GM21576 (cell line): Measurements from ENCODE around the gene FSIP1.

ENCODE experiments used
- ATAC-seq: cut with Tn5 transposase; IDR thresholded peaks from one replicate; pipeline ENCODE4 v1.9.1; 2021; ENCODE audit warnings: mild to moderate bottlenecking, moderate library complexity; ENCODE audit not compliant: unreplicated experiment

The FSIP1 gene

DNA sequence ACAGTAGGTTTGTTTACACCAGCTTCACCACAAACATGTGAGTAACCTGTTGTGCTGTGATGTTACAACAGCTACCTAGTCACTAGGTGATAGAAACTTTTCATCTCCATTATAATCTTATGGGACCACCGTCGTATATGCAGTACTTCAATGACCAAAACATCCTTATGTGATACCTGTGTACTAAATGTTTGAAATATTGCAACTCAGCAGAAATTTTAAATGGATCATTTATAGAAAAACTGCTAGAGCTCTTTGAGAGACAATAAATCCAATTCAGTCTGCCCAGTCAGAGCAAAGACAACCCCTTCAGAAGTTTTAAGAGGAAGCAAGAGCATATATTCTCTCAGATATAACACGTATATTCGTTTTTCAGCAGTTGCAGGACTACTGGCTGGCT is 128.3 kb downstream of the FSIP1 start:
- no peak for ATAC-seq

GRCh38 chr15:39651881-39652280 is 130.8 kb downstream of the FSIP1 start:
- no peak for ATAC-seq

DNA sequence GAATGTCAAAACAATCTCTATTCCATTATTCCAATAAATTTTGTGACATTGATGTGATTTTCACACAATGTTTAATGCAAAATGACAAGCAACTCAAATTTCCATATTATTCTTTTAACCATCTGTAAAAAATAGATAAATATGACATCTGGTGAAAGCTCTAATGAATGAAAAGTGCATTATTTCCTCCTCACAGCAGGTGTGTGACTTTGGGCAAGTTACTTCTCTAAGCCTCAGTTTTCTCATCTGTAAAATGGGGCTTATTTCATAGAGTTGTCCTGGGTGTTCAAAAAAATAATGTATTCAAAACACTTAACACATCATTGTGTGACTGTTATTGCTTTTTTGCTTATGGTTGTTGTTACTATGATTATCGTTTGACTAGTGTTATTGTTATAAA is 131.3 kb downstream of the FSIP1 start:
- ATAC-seq: no peak

DNA sequence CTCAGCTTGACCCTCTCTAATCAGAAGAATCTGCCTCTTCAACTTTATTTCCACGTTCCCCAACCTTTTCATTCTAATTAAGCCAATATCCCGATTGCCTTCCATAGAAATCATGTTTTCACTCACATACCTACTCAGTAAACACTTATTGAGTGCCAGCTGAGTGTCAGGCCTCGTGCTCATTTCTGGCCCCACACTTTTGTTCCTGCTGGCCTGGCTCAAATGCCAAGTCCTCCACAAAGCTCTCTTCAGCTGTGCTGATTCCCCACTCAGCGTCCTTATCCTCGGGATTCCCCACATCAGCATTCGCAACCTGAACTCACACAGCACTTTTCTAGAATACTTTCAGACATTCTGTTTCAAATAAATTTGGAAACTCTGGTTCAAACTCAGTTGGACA is 132.9 kb downstream of the FSIP1 start:
- ATAC-seq: no peak

DNA sequence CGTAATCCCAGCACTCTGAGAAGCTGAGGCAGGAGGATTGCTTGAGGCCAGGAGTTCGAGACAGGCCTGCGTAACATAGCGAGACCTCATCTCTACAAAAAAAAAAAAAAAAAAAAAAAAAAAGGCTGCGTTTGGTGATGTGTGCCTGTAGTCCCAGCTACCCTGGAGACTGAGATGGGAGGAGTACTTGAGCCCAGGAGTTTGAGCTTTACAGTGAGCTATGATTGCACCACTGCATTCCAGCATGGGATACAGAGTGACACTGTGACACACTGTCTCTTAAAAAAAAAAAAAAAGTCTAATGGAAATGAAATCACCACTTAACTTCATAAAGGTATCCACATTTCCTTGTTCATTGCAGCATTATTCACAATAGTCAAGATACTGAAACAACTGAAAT is 136.2 kb downstream of the FSIP1 start:
- no peak for ATAC-seq

GRCh38 chr15:39645976-39646257 is 136.7 kb downstream of the FSIP1 start:
- ATAC-seq: no peak

DNA sequence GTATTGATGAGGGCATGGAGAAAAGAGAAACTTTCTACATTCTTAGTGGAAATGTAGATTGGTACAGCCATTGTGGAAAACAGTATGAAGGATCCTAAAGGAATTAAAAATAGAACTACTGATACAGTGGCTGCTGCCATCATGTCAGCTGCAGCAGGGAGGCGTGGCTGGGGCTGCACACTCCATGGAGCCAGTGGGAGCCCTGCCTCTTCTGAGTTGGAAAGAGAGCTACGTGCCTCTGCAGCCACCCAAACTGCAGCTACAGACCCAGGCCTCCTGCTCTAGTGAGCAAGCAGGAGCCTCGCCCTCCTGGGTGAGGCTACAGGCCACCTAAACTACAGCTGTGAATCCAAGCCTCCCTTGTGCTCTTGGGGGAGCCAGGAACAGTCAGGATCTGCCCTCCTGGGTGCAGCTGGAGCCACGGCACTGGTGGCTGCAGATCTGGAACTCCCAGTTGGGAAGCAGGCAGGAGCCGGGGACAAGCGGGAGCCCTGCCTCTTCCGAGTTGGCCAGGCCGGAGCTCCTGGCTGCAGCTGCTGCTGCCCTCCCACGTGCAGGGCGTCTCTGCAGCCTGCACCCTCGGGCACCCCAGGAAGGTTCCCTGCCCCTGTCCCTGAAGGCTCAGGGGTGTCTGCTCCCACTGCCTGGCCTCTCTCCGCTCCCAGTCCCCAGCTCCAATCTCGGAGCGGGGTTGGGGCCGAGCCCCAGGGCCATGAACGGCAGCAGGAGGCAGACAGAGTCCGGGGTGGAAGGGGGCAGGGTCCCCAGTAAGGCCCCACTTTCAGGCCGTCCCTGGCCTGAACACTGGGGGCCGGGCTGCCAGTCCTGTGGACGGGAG is 137.3 kb downstream of the FSIP1 start:
- no peak for ATAC-seq

GRCh38 chr15:39644136-39644535 is 138.5 kb downstream of the FSIP1 start:
- no peak for ATAC-seq

- ATAC-seq: no peak
Measured at GRCh38 chr15:39643727-39644126, 138.9 kb downstream of the FSIP1 start.

DNA sequence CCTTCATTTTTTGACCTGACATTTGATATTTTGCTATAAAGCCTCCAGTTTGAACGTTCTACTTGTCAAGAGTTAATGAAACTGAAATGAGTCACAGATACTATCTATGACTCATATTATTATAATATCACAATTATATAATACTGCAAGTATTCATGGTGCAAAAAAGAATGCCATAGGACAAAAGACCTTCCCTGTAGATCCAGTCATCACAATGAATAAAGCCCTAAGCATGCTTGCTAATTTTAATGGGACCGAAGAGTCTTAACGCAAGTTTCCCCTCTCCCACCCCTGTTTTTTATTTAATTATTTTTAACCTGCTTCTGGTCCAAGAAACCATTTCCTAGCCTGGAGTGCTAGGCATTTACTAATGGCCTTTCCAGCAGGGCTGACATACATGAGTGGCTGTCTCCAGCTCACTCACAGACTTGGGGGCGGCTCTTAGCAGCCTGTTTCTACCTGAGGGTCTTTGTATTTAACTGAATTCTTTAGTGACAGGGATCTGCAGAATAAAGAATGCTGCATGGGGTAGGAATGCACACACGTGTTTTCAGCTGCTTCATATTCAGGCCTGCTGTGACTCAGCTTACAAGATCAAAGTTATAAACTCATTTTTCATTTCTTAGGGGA is 140.5 kb downstream of the FSIP1 start:
- ATAC-seq: no peak

- ATAC-seq: no peak
Measured at GRCh38 chr15:39641191-39641889, 141.3 kb downstream of the FSIP1 start.

DNA sequence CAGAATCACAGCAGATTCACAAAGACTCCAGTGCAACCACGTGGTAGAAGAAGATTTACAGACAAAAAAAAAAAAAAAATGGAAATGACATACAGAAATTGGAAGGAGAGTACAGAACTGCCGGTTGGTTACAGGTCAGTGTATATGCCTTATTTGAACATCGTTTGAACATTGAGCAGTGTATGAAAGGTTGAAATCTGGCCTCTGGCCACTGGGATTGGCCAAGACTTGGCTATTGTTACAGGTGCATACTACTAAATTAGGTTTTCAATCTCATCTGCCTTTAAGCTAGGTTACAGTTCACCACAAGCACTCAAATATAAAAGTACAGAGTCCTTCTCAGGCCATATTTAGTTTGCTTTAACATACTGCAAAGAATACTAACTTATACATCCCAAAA is 142.0 kb downstream of the FSIP1 start:
- ATAC-seq: no peak

- no peak for ATAC-seq
Measured at GRCh38 chr15:39639037-39639436, 143.6 kb downstream of the FSIP1 start.

DNA sequence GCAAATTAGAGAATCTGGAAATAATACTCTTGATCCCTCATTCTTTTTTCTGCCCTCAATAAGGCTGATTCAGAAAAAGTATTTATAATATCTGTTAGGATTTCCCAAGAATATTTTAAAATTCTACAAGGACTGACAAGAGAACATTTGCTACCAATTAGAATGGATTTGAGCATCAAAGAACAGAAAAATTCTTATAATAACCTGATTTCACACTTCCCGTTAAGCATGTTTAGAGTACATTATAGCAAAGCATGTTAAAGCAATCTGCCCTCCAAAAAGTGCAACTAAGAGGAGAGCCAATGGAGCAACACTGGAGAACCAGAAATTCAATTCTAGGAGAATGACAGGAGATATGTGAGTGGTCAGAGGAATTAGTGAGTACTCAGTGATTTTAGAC is 144.6 kb downstream of the FSIP1 start:
- no peak for ATAC-seq

- no peak for ATAC-seq
Measured at GRCh38 chr15:39631357-39631756, 151.3 kb downstream of the FSIP1 start.

- no peak for ATAC-seq
Measured at GRCh38 chr15:39629906-39630305, 152.7 kb downstream of the FSIP1 start.

DNA sequence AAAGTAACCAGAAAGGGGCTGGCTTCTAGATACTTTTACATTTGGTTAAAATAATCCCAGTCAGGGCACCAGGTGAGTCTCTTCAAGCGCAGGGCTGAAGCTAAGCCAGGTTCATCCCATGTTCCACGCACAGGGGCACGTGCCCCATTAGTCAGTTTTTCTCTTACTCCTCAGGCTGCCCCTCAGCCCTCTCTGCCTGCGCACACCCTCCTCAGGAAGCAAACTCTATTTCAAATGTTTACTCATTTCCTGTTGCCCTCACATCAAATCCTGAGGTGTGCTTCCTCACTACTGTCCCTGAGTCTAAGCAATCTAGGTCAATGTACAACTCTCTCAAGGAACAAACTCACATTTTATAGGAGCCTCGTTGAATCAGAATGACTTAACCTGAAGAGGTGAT is 153.3 kb downstream of the FSIP1 start:
- ATAC-seq: no peak

GRCh38 chr15:39628546-39629257 is 153.9 kb downstream of the FSIP1 start:
- no peak for ATAC-seq

DNA sequence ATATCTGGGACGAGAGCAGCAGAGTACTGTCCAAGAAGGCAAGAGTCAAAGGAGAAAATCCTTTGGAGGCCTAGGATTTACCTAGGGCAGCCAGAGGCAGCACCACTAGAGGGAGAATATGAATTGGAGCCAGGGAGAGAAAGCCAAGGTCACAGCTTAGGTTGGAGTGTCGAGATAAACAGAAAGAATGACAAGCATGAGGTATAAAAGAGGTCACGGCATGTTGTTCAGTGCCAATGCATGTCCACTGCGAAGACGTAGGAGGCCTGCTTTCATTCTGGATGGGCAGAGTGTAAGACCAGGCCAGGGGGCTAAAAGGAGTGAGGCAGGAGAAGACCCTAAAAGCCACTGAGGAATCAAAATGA is 154.5 kb downstream of the FSIP1 start:
- ATAC-seq: no peak

GRCh38 chr15:39627451-39628143 is 155.0 kb downstream of the FSIP1 start:
- ATAC-seq: no peak

- no peak for ATAC-seq
Measured at GRCh38 chr15:39625856-39626255, 156.8 kb downstream of the FSIP1 start.
